ENCODE results near the gene COX8C. TPM values are rescaled to one million over a fixed set of nuclear protein-coding genes. Genes with fewer than 3 reads are reported as not detected.

COX8C gene
- total RNA-seq, 4 donors from 2014 or later = not detected

DNA sequence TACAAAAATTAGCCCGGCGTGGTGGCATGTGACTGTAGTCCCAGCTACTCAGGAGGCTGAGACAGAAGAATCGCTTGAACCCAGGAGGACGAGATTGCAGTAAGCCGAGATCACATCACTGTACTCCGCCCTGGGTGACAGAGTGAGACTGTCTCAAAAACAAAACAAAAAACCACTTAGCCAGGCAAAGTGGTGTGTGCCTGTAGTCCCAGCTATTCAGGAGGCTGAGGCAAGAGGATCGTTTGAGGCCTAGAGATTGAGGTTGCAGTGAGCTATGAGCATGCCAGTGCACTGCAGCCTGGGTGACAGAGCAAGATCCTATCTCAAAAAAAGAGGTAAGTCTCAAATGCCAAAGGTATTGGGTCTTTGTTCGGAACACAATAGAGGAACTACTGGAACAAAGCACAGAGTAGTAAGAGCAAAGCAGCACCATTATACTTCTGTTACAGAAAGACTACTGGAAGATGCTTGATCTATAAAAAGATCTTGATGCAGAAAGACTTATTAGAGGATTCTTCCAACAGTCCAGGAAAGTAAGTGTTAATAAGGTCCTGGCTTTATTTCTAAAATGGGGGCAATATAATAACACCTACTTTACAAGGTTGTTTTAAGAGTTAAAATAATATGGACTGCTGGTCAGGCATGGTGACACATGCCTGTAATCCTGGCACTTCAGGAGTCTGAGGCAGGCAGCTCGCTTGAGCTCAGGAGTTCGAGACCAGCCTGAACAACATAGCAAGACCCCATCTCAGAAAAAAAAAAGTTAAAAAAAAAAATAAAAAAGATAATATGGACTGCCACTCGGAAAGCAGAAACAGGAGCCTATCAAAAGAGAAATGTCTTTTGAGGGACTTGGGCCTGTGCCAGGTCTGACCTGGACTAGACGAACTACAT, 44.0 kb upstream of the COX8C start:
- Histone ChIP-seq H3K27me3 (no peaks in the 10 kb centered on the region), H3K27ac (no peak overlapping the region), H3K4me1 (peaks cover 0 to 3% of the 10 kb centered on the region in 2 donors), H3K9me3 (no peaks in the 10 kb centered on the region), H3K4me3 (no peak overlapping the region), H3K36me3 (no peaks in the 10 kb centered on the region)
- intact Hi-C loops (cut with DNase I; ENCODE audit: low total_unique reads) = no loop called here
- no peak for DNase-seq
- TF ChIP-seq POLR2A (IDR thresholded peaks at IDR 0.05) = no peak
- TF ChIP-seq, protein P1, sequence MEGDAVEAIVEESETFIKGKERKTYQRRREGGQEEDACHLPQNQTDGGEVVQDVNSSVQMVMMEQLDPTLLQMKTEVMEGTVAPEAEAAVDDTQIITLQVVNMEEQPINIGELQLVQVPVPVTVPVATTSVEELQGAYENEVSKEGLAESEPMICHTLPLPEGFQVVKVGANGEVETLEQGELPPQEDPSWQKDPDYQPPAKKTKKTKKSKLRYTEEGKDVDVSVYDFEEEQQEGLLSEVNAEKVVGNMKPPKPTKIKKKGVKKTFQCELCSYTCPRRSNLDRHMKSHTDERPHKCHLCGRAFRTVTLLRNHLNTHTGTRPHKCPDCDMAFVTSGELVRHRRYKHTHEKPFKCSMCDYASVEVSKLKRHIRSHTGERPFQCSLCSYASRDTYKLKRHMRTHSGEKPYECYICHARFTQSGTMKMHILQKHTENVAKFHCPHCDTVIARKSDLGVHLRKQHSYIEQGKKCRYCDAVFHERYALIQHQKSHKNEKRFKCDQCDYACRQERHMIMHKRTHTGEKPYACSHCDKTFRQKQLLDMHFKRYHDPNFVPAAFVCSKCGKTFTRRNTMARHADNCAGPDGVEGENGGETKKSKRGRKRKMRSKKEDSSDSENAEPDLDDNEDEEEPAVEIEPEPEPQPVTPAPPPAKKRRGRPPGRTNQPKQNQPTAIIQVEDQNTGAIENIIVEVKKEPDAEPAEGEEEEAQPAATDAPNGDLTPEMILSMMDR (IDR thresholded peaks at IDR 0.05) = no peak

DNA sequence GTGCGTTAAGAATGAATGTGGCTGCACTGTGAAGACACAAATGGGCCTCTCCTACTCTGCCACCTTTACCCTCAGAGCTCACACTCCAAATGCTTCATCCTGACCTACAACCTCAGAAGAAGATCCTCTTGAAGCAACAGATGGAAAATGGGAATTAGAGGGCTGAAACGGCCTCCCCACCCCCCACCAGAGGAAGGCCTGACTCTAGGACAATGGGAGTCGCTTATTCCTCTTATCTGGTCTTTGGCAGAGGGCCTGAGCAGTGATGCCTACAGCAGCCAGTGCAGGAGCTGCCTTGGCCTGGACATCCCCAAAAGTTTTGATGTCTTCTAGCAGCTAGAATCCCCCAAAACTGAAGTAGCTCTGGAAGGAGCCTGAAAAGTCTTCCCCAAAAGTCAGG, 43.3 kb upstream of the COX8C start:
- Histone ChIP-seq H3K9me3 (no peaks in the 10 kb centered on the region), H3K27ac (no peak overlapping the region), H3K27me3 (no peaks in the 10 kb centered on the region), H3K4me3 (no peak overlapping the region), H3K4me1 (peaks cover 0 to 3% of the 10 kb centered on the region in 2 donors), H3K36me3 (no peaks in the 10 kb centered on the region)
- intact Hi-C loops (cut with DNase I; ENCODE audit: low total_unique reads) = no loop called here
- DNase-seq = no peak
- TF ChIP-seq, protein P1 (IDR thresholded peaks at IDR 0.05) = no peak
- TF ChIP-seq POLR2A (IDR thresholded peaks at IDR 0.05) = no peak

DNA sequence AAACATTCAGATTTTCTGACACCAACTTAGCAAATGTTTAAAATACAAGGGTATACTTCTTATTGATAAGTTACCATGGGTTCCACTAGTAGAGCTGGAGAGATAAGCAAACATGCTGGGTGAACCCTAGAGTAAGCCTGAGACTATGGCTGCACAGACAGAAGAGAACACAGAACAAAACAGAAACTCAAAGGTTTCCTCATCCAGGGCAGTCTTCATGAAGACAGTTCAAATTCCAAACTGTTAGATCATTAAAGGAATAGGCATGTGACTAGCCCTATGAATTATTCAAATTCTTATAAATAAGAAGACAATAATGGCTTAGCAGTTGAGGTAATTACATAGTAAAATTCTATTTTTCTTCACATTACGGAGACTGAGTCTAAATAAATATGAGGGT, 42.2 kb upstream of the COX8C start:
- Histone ChIP-seq H3K4me1 (peaks cover under 1 to 8% of the 10 kb centered on the region in 2 donors), H3K27me3 (no peaks in the 10 kb centered on the region), H3K9me3 (no peaks in the 10 kb centered on the region), H3K4me3 (no peak overlapping the region), H3K36me3 (no peaks in the 10 kb centered on the region), H3K27ac (no peak overlapping the region)
- intact Hi-C loops (cut with DNase I; ENCODE audit: low total_unique reads) = no loop called here
- DNase-seq = no peak
- TF ChIP-seq, protein P1 (IDR thresholded peaks at IDR 0.05) = no peak
- no peak for TF ChIP-seq POLR2A (IDR thresholded peaks at IDR 0.05)

DNA sequence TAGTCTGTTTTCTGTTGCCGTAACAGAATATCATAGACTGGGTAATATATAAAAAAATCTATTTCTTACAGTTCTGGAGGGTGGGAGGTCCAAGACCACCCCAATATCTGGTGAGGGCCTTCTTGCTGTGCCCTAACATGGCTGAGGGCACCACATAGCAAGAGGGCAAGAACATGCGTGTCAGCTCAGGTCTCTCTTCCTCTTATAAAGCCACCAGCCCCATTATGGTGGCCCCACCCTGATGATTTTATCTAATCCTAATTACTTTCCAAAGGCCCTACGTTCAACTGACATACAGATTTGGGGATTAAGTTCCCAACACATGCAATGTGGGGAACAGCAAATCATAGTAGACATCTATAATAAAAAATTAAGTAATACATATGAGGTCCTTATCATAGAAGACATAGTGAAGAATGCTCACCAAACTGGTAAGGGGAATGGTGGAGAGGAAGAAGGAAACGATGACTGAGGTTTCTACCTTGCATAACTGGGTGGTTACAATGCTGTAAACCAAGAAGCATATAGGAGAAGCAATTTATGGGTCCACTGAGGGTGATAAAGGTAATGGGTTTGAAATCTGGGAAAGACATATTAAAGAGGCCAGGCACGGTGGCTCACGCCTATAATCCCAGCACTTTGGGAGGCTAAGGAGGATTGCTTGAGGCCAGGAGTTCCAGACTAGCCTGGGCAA, 41.1 kb upstream of the COX8C start:
- H3K4me3 ChIP-seq = no peak overlapping the region
- peaks cover 2 to 6% of the 10 kb centered on the region in 2 donors for H3K4me1 ChIP-seq
- no peak for TF ChIP-seq POLR2A (IDR thresholded peaks at IDR 0.05)
- TF ChIP-seq, protein P1 (IDR thresholded peaks at IDR 0.05) = no peak
- intact Hi-C loops (cut with DNase I; ENCODE audit: low total_unique reads) = no loop called here
- no peaks in the 10 kb centered on the region for H3K27me3 ChIP-seq
- no peaks in the 10 kb centered on the region for H3K36me3 ChIP-seq
- no peak for DNase-seq
- no peaks in the 10 kb centered on the region for H3K9me3 ChIP-seq
- no peak overlapping the region for H3K27ac ChIP-seq

DNA sequence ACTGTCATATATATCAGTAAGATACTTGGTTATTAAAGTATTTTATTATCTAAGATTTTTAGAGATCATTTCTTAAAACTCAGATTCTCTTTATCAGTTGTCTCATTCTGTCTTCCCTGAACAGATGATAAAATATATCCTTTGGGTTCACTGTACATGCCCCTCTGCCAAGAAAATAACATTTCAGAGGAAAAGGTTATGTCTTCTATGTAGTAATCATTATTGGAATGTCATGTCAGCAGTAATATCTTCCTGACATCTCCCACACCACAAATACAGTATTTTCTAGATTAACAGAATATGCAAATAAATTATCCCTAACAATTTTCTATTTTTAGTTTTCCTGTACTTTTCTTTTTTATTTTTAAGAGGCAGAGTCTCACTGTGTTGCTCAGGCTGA, 40.2 kb upstream of the COX8C start:
- no peak for DNase-seq
- intact Hi-C loops (cut with DNase I; ENCODE audit: low total_unique reads) = no loop called here
- no peaks in the 10 kb centered on the region for H3K36me3 ChIP-seq
- H3K27ac ChIP-seq = no peak overlapping the region
- H3K4me3 ChIP-seq = no peak overlapping the region
- no peaks in the 10 kb centered on the region for H3K9me3 ChIP-seq
- peaks cover 2 to 6% of the 10 kb centered on the region in 2 donors for H3K4me1 ChIP-seq
- no peak for TF ChIP-seq POLR2A (IDR thresholded peaks at IDR 0.05)
- TF ChIP-seq, protein P1 (IDR thresholded peaks at IDR 0.05) = no peak
- no peaks in the 10 kb centered on the region for H3K27me3 ChIP-seq
